Neural progenitor cell (in vitro differentiated cells): ENCODE measurements around the gene AK8. TPM values are rescaled to one million over a fixed set of nuclear protein-coding genes. Genes with fewer than 3 reads are reported as not detected.
"Not testable (repeated sequence)": the region's sequence is repeated elsewhere in the genome, so short reads cannot be mapped to it uniquely, and the experiment has no call there.

Experiments used
- DNase-seq: peaks from one replicate; pipeline ENCODE4 v3.0.0-alpha.2; 2016; ENCODE audit warnings: low spot score
- H2AFZ ChIP-seq: fragments of 200-600 bp; sonication (generic); replicated peaks from 2 replicates; pipeline ENCODE4 v1.6.1; 2016; ENCODE audit warnings: antibody characterized with exemption
- H3F3A ChIP-seq: fragments of 200-600 bp; sonication (generic); 2 replicates; pipeline ENCODE4 v1.6.1; 2016; ENCODE audit warnings: antibody characterized with exemption, low read depth
- H3K27ac ChIP-seq: fragments of 200-600 bp; sonication (generic); 2 replicates; pipeline ENCODE4 v1.5.1; 2016; ENCODE audit warnings: mild to moderate bottlenecking
- H3K27me3 ChIP-seq: fragments of 200-600 bp; sonication (generic); 2 replicates; pipeline ENCODE4 v1.6.1; 2016; ENCODE audit warnings: mild to moderate bottlenecking, moderate library complexity
- H3K36me3 ChIP-seq: fragments of 200-600 bp; sonication (generic); 2 replicates; pipeline ENCODE4 v1.5.1; 2016
- H3K4me1 ChIP-seq: fragments of 200-600 bp; sonication (generic); 2 replicates; pipeline ENCODE4 v1.6.1; 2016; ENCODE audit warnings: mixed run types
- H3K4me2 ChIP-seq: fragments of 200-600 bp; sonication (generic); 2 replicates; pipeline ENCODE4 v1.6.1; 2016
- H3K4me3 ChIP-seq: fragments of 200-600 bp; sonication (generic); 2 replicates; pipeline ENCODE4 v1.5.1; 2016
- H3K79me2 ChIP-seq: fragments of 200-600 bp; sonication (generic); 2 replicates; pipeline ENCODE4 v1.6.1; 2016; ENCODE audit warnings: low read depth
- H3K9ac ChIP-seq: fragments of 200-600 bp; sonication (generic); 2 replicates; pipeline ENCODE4 v1.6.1; 2016
- H3K9me3 ChIP-seq: fragments of 200-600 bp; sonication (generic); 2 replicates; pipeline ENCODE4 v1.5.1; 2016; ENCODE audit warnings: low read depth
- H4K20me1 ChIP-seq: fragments of 200-600 bp; sonication (generic); 2 replicates; pipeline ENCODE4 v1.6.1; 2016; ENCODE audit warnings: low read depth
- H3K27ac Mint-ChIP-seq: 3 replicates; pipeline ENCODE4 v1.8.0; 2021; ENCODE audit warnings: mixed read lengths
- H3K27me3 Mint-ChIP-seq: 2 replicates; pipeline ENCODE4 v1.8.0; 2022; ENCODE audit warnings: low read depth, mild to moderate bottlenecking, inconsistent platforms, moderate library complexity, mixed read lengths; ENCODE audit not compliant: insufficient read depth
- H3K36me3 Mint-ChIP-seq: 3 replicates; pipeline ENCODE4 v1.8.0; 2021; ENCODE audit warnings: mixed read lengths
- H3K4me1 Mint-ChIP-seq: 3 replicates; pipeline ENCODE4 v1.8.0; 2021; ENCODE audit warnings: mixed read lengths
- H3K4me3 Mint-ChIP-seq: 3 replicates; pipeline ENCODE4 v1.8.0; 2021; ENCODE audit warnings: mild to moderate bottlenecking, moderate library complexity, mixed read lengths
- H3K9me3 Mint-ChIP-seq: 3 replicates; pipeline ENCODE4 v1.8.0; 2020; ENCODE audit warnings: mixed read lengths
- CTCF ChIP-seq: fragments of 200-600 bp; sonication (generic); IDR thresholded peaks from 2 replicates; pipeline ENCODE4 v1.5.1; 2017; ENCODE audit warnings: antibody characterized with exemption, mild to moderate bottlenecking
- EZH2 ChIP-seq: fragments of 200-600 bp; sonication (generic); IDR thresholded peaks from 2 replicates; pipeline ENCODE4 v1.6.1; 2017; ENCODE audit warnings: antibody characterized with exemption, mild to moderate bottlenecking, moderate library complexity
- EZH2phosphoT487 ChIP-seq: fragments of 200-600 bp; sonication (generic); IDR thresholded peaks from 2 replicates; pipeline ENCODE4 v1.6.1; 2017; ENCODE audit warnings: antibody characterized with exemption
- total RNA-seq: library from RNA; depleted of rRNA; stranded (reverse); fragments of >200 nt; gene quantifications from 2 replicates; pipeline ENCODE4 v1.2.3, GENCODE V29; 2015; ENCODE audit warnings: low replicate concordance

The AK8 gene
- total RNA-seq, 1 donor from 2014 or later: 0.43 TPM

- Histone ChIP-seq H3K9me3 (no peaks in the 10 kb centered on the region), H3K9ac (no peak overlapping the region), H3K36me3 (no peaks in the 10 kb centered on the region), H3K4me2 (no peak overlapping the region), H3K4me3 (no peak overlapping the region), H3K4me1 (no peaks in the 10 kb centered on the region), H2AFZ (no peak overlapping the region), H3F3A (no peaks in the 10 kb centered on the region), H4K20me1 (no peaks in the 10 kb centered on the region), H3K79me2 (no peaks in the 10 kb centered on the region), H3K27me3 (no peaks in the 10 kb centered on the region), H3K27ac (no peak overlapping the region)
- Mint-ChIP-seq H3K36me3 (no peaks in the 10 kb centered on the region), H3K27ac (no peak overlapping the region), H3K9me3 (no peaks in the 10 kb centered on the region), H3K4me3 (no peak overlapping the region), H3K27me3 (peaks cover 3% of the 10 kb centered on the region), H3K4me1 (no peaks in the 10 kb centered on the region)
- TF ChIP-seq EZH2 (no peak), CTCF (no peak), EZH2phosphoT487 (no peak)
- no peak for DNase-seq
These were observed 156.4 kb downstream of the AK8 start for GRCh38 chr9:132721661-132722060.

GRCh38 chr9:132718381-132718928, 159.6 kb downstream of the AK8 start:
- H3K9me3 Mint-ChIP-seq, H4K20me1 ChIP-seq, H3K9me3 ChIP-seq, DNase-seq, H3K27me3 ChIP-seq, H3K27ac ChIP-seq, H3K79me2 ChIP-seq, H3K4me1 Mint-ChIP-seq, H3K4me3 Mint-ChIP-seq, H3K27ac Mint-ChIP-seq, H3K36me3 ChIP-seq, H3F3A ChIP-seq, H3K4me3 ChIP-seq, H3K9ac ChIP-seq, H3K4me2 ChIP-seq, H3K4me1 ChIP-seq, H3K27me3 Mint-ChIP-seq, H3K36me3 Mint-ChIP-seq, H2AFZ ChIP-seq: not testable (repeated sequence)

GRCh38 chr9:132717326-132717945, 160.6 kb downstream of the AK8 start:
- Histone ChIP-seq H3K79me2 (no peaks in the 10 kb centered on the region), H3F3A (no peaks in the 10 kb centered on the region), H3K4me3 (no peak overlapping the region), H3K36me3 (no peaks in the 10 kb centered on the region), H3K27me3 (no peaks in the 10 kb centered on the region), H3K4me1 (no peaks in the 10 kb centered on the region), H3K9ac (no peak overlapping the region), H3K4me2 (no peak overlapping the region), H2AFZ (no peak overlapping the region), H3K9me3 (no peaks in the 10 kb centered on the region), H3K27ac (no peak overlapping the region), H4K20me1 (no peaks in the 10 kb centered on the region)
- Mint-ChIP-seq H3K27me3 (peaks cover 5% of the 10 kb centered on the region), H3K9me3 (no peaks in the 10 kb centered on the region), H3K27ac (no peak overlapping the region), H3K4me1 (no peaks in the 10 kb centered on the region), H3K4me3 (no peak overlapping the region), H3K36me3 (no peaks in the 10 kb centered on the region)
- TF ChIP-seq EZH2phosphoT487 (no peak), EZH2 (no peak), CTCF (no peak)
- no peak for DNase-seq

GRCh38 chr9:132716007-132716406, 162.1 kb downstream of the AK8 start:
- Mint-ChIP-seq H3K27ac (no peak overlapping the region), H3K36me3 (no peaks in the 10 kb centered on the region), H3K27me3 (peaks cover 5% of the 10 kb centered on the region), H3K4me1 (no peaks in the 10 kb centered on the region), H3K4me3 (no peak overlapping the region), H3K9me3 (no peaks in the 10 kb centered on the region)
- Histone ChIP-seq H3K4me3 (no peak overlapping the region), H3K27ac (no peak overlapping the region), H4K20me1 (no peaks in the 10 kb centered on the region), H3K9me3 (no peaks in the 10 kb centered on the region), H3K27me3 (no peaks in the 10 kb centered on the region), H3K4me1 (no peaks in the 10 kb centered on the region), H3F3A (no peaks in the 10 kb centered on the region), H3K36me3 (no peaks in the 10 kb centered on the region), H2AFZ (no peak overlapping the region), H3K79me2 (no peaks in the 10 kb centered on the region), H3K4me2 (no peak overlapping the region), H3K9ac (no peak overlapping the region)
- no peak for DNase-seq
- TF ChIP-seq EZH2 (no peak), EZH2phosphoT487 (no peak), CTCF (no peak)
